Measurements from ENCODE around the gene PIK3R1. TPM values are rescaled to one million over a fixed set of nuclear protein-coding genes. Genes with fewer than 3 reads are reported as not detected.

Gene PIK3R1
- total RNA-seq, 1 donor from 2014 or later: 24.2 TPM

GRCh38 chr5:68298479-68298878 lies 82.9 kb downstream of the PIK3R1 start:
- H3K27ac ChIP-seq: no peak overlapping the region
- no peak overlapping the region for H3K4me2 ChIP-seq
- Mint-ChIP-seq H3K27ac (no peak overlapping the region), H3K9me3 (no peaks in the 10 kb centered on the region), H3K4me1 (no peaks in the 10 kb centered on the region), H3K36me3 (peaks cover 53% of the 10 kb centered on the region), H3K4me3 (no peak overlapping the region), H3K27me3 (ENCODE audit: insufficient read depth, low read depth) (peaks cover 5% of the 10 kb centered on the region)
- no peaks in the 10 kb centered on the region for H3K9me3 ChIP-seq (ENCODE audit: low read depth)
- no peak overlapping the region for H3K4me3 ChIP-seq
- DNase-seq (ENCODE audit: low spot score): no peak
- H3K9ac ChIP-seq: no peak overlapping the region
- H4K20me1 ChIP-seq (ENCODE audit: low read depth): no peaks in the 10 kb centered on the region
- H3K4me1 ChIP-seq: no peaks in the 10 kb centered on the region
- no peaks in the 10 kb centered on the region for H3K79me2 ChIP-seq (ENCODE audit: low read depth)
- TF ChIP-seq EZH2 (IDR thresholded peaks at IDR 0.05) (no peak), EZH2phosphoT487 (IDR thresholded peaks at IDR 0.05) (no peak), CTCF (IDR thresholded peaks at IDR 0.05) (no peak)
- H2AFZ ChIP-seq (replicated peaks): no peak overlapping the region
- peaks cover 16% of the 10 kb centered on the region for H3K36me3 ChIP-seq
- H3K27me3 ChIP-seq: no peaks in the 10 kb centered on the region
- H3F3A ChIP-seq (ENCODE audit: low read depth): no peaks in the 10 kb centered on the region

DNA sequence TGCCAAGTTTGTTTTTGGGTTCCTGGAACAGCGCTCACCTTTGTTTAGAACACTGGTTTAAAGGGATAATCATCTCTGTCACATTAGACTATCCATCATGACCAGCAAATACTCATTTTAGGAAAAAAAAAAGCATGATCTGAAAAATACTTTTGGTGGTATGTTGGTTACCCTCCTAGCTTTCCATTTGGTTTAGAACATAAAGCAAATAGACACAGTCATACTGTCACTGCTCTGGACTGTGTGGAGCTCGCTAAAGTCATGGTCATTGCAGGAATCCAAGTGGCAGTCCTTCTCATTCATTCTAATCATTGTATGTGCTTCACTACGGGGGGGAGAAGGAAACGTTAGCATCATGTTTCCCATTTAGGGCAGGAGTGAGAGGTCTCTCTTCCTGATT lies 83.5 kb downstream of the PIK3R1 start:
- Histone ChIP-seq H3K9me3 (ENCODE audit: low read depth) (no peaks in the 10 kb centered on the region), H3K4me3 (no peak overlapping the region), H3F3A (ENCODE audit: low read depth) (no peaks in the 10 kb centered on the region), H3K4me2 (no peak overlapping the region), H3K4me1 (no peaks in the 10 kb centered on the region), H4K20me1 (ENCODE audit: low read depth) (no peaks in the 10 kb centered on the region), H3K27me3 (no peaks in the 10 kb centered on the region), H3K79me2 (ENCODE audit: low read depth) (no peaks in the 10 kb centered on the region), H3K36me3 (peaks cover 10% of the 10 kb centered on the region), H3K9ac (no peak overlapping the region), H3K27ac (no peak overlapping the region), H2AFZ (replicated peaks) (no peak overlapping the region)
- Mint-ChIP-seq H3K27ac (no peak overlapping the region), H3K4me3 (no peak overlapping the region), H3K27me3 (ENCODE audit: insufficient read depth, low read depth) (peaks cover 5% of the 10 kb centered on the region), H3K36me3 (peaks cover 47% of the 10 kb centered on the region), H3K4me1 (no peaks in the 10 kb centered on the region), H3K9me3 (no peaks in the 10 kb centered on the region)
- TF ChIP-seq EZH2phosphoT487 (IDR thresholded peaks at IDR 0.05): no peak
- no peak for TF ChIP-seq CTCF (IDR thresholded peaks at IDR 0.05)
- TF ChIP-seq EZH2 (IDR thresholded peaks at IDR 0.05): no peak
- DNase-seq (ENCODE audit: low spot score): no peak

- no peaks in the 10 kb centered on the region for H3K79me2 ChIP-seq (ENCODE audit: low read depth)
- Mint-ChIP-seq H3K27ac (no peak overlapping the region), H3K4me1 (no peaks in the 10 kb centered on the region)
These were observed 84.0 kb downstream of the PIK3R1 start for GRCh38 chr5:68299575-68299974.

More at GRCh38 chr5:68299575-68299974, 84.0 kb downstream of the PIK3R1 start:
- H3K4me3 Mint-ChIP-seq: no peak overlapping the region
- H3F3A ChIP-seq (ENCODE audit: low read depth): no peaks in the 10 kb centered on the region
- peaks cover 45% of the 10 kb centered on the region for H3K36me3 Mint-ChIP-seq
- no peaks in the 10 kb centered on the region for H3K9me3 ChIP-seq (ENCODE audit: low read depth)
- DNase-seq (ENCODE audit: low spot score): no peak
- no peak overlapping the region for H2AFZ ChIP-seq (replicated peaks)
- no peak overlapping the region for H3K9ac ChIP-seq
- TF ChIP-seq EZH2phosphoT487 (IDR thresholded peaks at IDR 0.05): no peak
- no peak for TF ChIP-seq CTCF (IDR thresholded peaks at IDR 0.05)
- no peak for TF ChIP-seq EZH2 (IDR thresholded peaks at IDR 0.05)
- H3K4me3 ChIP-seq: no peak overlapping the region
- H3K9me3 Mint-ChIP-seq: no peaks in the 10 kb centered on the region
- H3K27me3 Mint-ChIP-seq (ENCODE audit: insufficient read depth, low read depth): peaks cover 5% of the 10 kb centered on the region
- H3K27me3 ChIP-seq: no peaks in the 10 kb centered on the region
- H3K4me1 ChIP-seq: no peaks in the 10 kb centered on the region
- H4K20me1 ChIP-seq (ENCODE audit: low read depth): no peaks in the 10 kb centered on the region
- H3K36me3 ChIP-seq: peaks cover 6% of the 10 kb centered on the region
- no peak overlapping the region for H3K4me2 ChIP-seq
- H3K27ac ChIP-seq: no peak overlapping the region

Data from neural progenitor cell (in vitro differentiated cells).